GM21619 (cell line): ENCODE results near the gene PSMD2.
"Not testable (repeated sequence)": the region's sequence is repeated elsewhere in the genome, so short reads cannot be mapped to it uniquely, and the experiment has no call there.

Experiments used
- ATAC-seq: cut with Tn5 transposase; IDR thresholded peaks from one replicate; pipeline ENCODE4 v1.9.1; 2021; ENCODE audit not compliant: unreplicated experiment

Gene PSMD2

GRCh38 chr3:184337981-184338380, 38.9 kb downstream of the PSMD2 start:
- ATAC-seq = no peak

DNA sequence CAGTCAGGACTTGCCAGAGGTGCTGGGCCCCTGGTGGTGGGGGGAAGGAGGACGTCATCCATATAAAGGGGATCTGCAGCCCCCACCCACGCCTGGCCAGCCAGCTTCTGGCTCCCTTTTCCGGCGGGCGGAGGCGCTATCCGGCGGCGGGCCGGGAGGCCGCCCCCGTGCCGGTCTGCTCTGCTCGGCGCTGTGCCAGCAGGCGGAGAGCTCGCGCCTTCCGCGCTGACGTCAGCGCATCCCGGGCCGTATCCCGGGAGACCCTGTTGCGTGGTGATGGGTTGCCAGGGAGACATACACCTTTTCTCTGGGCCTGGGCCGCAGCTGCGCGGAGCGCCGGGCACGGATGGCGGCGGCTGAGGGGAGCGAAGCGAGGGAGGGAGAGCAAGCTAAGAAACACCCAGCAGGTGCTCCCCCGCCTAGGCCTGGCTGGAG, 39.5 kb downstream of the PSMD2 start:
- ATAC-seq = no peak

- ATAC-seq = no peak
Measured at GRCh38 chr3:184339001-184339400, 40.0 kb downstream of the PSMD2 start.

DNA sequence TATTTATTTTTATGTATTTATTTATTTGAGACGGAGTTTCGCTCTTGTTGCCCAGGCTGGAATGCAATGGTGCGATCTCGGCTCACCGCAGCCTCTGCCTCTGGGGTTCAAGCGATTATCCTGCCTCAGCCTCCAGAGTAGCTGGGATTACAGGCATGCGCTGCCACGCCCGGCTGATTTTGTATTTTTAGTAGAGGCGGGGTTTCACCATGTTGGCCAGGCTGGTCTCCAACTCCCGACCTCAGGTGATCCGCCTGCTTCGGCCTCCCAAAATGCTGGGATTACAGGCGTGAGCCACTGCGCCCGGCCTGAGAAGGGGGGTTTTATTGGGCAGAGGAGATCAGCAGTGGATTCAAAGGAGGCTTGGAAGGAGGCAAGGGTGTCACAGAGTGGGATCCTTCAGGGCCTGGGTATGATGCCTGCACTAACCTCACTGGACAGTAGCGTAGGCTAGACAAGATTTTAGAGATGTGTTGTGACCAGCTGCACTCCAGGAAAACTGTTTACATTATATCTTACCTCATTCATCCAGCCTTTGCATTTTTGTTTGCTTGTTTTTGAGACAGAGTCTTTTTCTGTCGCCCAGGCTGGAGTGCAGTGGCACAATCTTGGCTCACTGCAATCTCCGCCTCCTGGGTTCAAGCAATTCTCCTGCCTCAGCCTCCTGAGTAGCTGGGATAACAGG, 40.6 kb downstream of the PSMD2 start:
- not testable (repeated sequence) for ATAC-seq

DNA sequence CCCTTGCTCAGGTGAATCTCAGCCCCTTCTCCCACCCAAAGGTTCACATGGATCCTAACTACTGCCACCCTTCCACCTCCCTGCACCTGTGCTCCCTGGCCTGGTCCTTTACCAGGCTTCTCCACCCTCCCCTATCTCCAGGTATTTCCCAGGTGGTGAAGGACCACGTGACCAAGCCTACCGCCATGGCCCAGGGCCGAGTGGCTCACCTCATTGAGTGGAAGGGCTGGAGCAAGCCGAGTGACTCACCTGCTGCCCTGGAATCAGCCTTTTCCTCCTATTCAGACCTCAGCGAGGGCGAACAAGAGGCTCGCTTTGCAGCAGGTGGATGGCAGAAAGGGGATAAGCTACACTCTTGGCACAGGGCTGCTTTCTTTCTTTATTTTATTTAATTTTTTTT, 42.9 kb downstream of the PSMD2 start:
- ATAC-seq = no peak

DNA sequence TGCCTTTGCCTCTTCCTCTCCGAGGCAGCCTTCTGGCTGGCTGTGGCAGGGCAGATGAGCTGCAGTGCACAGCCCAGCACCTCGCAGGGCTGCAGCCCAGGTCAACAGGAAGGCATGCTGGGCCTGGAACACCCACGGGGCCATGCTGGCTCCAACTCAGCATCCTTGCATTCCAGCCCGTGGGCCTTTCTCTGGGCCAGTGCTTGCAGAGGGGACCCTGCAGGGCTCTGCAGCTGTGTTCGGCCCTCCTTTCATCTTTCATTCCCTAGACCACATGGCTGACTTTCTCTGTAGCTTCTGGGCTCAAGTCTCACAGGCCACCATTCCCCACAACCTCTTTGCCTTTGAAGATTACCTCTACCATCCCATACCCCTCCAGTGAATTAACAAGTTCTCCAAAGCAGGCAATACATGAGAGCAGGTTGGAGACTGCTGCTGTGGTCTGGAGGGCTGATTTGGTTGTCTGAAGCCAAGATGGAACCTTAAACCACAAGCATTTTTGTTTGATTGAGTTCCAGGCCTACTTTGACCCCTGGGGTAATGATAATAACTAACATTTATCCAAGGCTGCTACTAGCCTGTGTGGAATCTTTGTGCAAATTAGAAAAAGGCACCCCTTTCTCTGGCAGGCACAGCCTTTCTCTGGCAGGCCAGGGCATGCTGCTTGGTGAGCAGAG, 44.3 kb downstream of the PSMD2 start:
- ATAC-seq = no peak

DNA sequence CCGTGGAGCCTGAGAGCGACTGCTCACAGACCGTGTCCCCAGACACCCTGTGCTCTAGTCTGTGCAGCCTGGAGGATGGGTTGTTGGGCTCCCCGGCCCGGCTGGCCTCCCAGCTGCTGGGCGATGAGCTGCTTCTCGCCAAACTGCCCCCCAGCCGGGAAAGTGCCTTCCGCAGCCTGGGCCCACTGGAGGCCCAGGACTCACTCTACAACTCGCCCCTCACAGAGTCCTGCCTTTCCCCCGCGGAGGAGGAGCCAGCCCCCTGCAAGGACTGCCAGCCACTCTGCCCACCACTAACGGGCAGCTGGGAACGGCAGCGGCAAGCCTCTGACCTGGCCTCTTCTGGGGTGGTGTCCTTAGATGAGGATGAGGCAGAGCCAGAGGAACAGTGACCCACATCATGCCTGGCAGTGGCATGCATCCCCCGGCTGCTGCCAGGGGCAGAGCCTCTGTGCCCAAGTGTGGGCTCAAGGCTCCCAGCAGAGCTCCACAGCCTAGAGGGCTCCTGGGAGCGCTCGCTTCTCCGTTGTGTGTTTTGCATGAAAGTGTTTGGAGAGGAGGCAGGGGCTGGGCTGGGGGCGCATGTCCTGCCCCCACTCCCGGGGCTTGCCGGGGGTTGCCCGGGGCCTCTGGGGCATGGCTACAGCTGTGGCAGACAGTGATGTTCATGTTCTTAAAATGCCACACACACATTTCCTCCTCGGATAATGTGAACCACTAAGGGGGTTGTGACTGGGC, 45.7 kb downstream of the PSMD2 start:
- ATAC-seq = no peak

- peak; percentile 57 for ATAC-seq
Measured at GRCh38 chr3:184345317-184346144, 46.5 kb downstream of the PSMD2 start.

- no peak for ATAC-seq
Measured at GRCh38 chr3:184346480-184347190, 47.6 kb downstream of the PSMD2 start.

GRCh38 chr3:184347321-184348056, 48.4 kb downstream of the PSMD2 start:
- no peak for ATAC-seq

- no peak for ATAC-seq
Measured at GRCh38 chr3:184348057-184348382, 49.0 kb downstream of the PSMD2 start.

- no peak for ATAC-seq
Measured at GRCh38 chr3:184349563-184350470, 50.8 kb downstream of the PSMD2 start.

DNA sequence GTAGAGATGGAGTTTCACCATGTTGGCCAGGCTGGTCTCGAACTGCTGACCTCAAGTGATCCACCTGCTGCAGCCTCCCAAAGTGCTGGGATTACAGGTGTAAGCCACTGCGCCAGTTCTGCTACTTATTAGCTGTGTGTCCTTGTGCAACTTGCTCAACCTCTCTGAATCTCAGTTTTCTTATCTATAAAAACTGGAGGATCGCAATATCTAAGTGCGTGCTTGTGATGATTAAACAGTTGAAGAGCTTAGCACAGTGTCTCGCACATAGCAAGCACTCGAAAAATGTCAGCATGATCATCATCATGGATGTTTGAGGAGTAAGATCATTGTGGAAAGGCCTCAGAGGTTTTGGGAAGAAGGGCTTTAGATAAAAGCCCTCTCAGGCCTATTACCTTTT, 51.6 kb downstream of the PSMD2 start:
- no peak for ATAC-seq

DNA sequence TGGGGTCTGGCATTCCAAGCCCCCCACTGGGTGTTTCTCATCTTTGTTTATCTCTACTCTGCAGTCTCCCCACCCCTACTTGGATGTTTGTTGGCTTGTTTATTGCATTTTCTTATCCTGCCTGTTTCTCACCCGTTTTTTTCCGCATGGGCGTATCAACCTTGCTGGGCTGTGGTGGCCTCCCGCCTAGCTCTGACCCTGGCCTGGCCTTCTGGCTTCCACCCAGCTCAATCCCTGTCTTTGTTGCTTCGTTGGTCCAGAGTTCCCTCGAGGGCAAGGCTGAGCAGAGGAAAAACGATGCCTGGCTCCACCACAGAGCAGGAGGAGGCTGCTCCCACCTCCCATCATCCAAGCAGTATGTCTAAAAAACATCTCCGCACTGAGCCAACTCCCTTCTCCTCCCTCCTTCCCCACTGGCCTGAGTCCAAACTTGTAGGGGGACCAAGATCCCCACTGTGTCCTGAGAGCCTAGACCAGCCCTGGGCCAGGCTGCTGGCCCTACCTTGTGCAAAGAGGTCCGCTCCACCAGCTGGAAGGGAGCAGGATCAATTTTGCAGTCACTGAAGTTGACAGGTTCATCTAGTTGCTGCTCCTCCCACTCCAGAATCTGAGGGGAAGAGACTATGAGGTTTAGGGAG, 52.6 kb downstream of the PSMD2 start:
- no peak for ATAC-seq

DNA sequence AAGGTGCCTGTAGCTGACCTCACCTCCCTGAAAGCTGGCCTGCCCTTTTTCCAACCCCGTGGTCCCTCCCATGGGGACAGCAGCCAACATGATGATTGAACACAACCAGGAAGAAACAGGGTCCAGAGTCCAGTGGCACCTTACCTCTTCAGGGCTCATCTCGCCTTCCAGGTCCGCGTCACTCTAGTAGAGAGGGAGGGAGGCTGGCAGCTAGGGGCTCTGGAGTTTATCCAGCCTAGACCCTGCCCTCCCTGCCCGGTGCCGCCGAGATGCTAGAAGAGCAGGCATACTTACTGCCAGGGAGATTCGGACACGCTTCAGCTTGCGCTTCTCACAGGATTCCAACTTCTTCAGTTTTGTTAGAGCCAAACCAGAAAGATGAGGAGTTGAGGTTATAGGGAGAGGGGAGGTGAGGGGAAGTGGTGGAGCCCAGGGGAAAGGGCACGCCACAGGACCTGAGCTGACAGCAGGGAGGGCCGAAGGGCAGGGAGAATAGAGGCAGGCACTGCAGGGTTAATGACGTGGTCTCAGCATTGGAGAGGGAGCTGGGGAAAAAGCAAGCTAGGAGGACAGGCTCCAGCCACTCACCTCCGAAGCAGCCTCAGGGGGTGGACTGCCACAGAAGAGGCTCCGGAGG, 53.2 kb downstream of the PSMD2 start:
- ATAC-seq = no peak

- ATAC-seq = no peak
Measured at GRCh38 chr3:184352897-184353545, 54.0 kb downstream of the PSMD2 start.

DNA sequence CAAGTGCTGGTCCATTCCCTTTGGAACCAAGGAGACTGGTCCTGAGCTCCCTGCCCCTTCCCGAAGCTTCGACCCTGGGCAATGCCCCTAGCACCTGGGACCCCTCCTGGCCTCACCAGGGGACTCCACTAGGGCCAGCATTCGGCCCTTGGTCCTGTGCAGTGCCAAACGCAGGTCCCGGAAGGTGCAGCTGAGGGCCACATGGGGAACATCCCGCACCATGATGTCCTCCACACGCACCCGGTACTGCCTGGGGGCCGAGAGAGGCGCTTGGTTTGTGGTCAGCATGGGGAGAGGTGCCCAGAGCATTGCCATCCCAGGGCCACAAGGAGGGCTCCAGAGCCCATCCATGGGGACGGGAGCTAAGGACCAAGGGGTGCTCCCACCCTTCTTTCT, 54.5 kb downstream of the PSMD2 start:
- ATAC-seq = no peak
